Measurements from ENCODE around the gene PCCA. TPM values are rescaled to one million over a fixed set of nuclear protein-coding genes. Genes with fewer than 3 reads are reported as not detected.
A peak's percentile ranks its signal among the peaks of the same experiment; 100 is the strongest.

Gene PCCA
- total and polyA plus RNA-seq, 2 of the 13 experiments (the other 11 are each of a cell fraction or from before 2014, with no cell fraction given): 15.0 to 32.2 TPM

DNA sequence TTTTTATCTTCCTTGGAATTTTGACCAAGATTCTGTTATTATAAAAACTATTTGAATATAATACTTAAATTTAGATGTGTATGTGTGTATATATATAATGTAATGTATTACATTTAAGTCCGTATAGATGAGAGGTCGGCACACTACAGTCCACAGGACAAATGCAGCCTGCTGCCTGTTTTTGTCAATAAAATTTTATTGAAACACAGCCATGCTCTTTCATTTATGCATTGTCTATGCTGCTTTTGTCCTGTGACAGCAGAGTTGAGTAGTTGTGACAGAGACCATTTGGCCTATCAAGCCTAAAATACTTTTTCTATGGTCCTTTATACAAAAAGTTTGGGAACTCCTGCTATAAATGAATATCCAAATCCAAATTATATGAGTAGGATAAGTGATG is 69.7 kb downstream of the PCCA start (continued):
- no peak for TF ChIP-seq ZNF550 (CRISPR knock-in tag; IDR thresholded peaks at IDR 0.05; ENCODE audit: borderline replicate concordance)

DNA sequence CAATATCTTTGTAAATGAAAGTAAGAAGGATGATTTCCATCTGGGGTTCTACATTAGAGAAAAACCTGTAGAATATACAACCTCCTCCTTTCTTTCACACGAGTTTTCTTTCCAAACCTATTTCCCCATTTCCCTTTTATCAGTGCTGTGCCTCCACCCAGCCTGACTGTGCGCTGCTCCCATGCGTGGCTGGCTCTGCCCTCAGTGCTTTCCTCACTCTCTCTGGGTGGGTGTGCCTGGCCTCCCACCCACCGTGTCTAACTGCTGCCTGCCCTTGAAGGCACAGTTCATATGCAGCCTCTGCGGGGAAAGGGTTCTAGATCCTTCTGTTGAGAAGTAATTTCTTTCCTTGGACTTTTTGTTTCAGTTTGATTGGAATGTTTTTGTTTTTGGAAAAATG is 70.7 kb downstream of the PCCA start:
- no peak for FAIRE-seq
- in situ Hi-C loops (cut with HindIII; ENCODE audit: extremely low pct_ligation_motif_present, low pct_unique_long_range_greater_than_20kb): no loop called here
- no peak overlapping the region for H3K4me2 ChIP-seq (ENCODE audit: low read depth, low read length)

DNA sequence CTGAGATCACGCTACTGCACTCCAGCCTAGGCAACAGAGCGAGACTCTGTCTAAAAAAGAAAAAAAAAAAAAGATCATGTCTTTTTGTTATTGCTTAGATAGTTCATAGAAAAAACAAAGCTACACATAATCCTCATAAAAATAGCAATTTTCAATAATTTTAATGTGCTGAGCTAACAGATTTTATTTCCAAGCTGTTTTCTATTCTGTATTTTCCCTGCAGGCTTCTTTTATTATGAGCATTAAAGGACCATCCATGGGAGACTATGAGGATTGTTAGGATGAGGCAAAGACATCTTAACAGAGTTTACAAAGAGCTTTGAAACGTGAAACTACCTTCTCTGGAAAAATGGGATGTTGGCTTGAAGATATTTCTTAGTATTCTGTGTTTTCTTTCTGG is 71.6 kb downstream of the PCCA start:
- H3K79me2 ChIP-seq (ENCODE audit: insufficient read depth, low read length): no peaks in the 10 kb centered on the region
- H3K27ac ChIP-seq (ENCODE audit: extremely low read length, insufficient read depth, low read length): no peak overlapping the region
- H3K4me3 ChIP-seq (replicated peaks in 1 of 3; ENCODE audit: insufficient read depth in 1 of 3, low read depth in 2 of 3, low read length in 3 of 3): no peak overlapping the region
- TF ChIP-seq MAFF (IDR thresholded peaks at IDR 0.05; ENCODE audit: low read depth, low read length) (peak; percentile 28; the same call in 1 of the 2 replicates), MAFK (conservative IDR thresholded peaks at IDR 0.05 in 1 of 2, IDR thresholded peaks at IDR 0.05 in 1 of 2; ENCODE audit: low read length in 2 of 2) (peak; percentile 9 to 54; a peak in 2 of 4 replicates), SNAPC2 (CRISPR knock-in tag; IDR thresholded peaks at IDR 0.05) (no peak)
- DNase-seq (ENCODE audit: low spot score) (no peak), ATAC-seq (no peak), FAIRE-seq (no peak)
- 90% methylated on average over 3 of the region's 3 CpGs for WGBS (ENCODE audit: low lambda C conversion rate)
- H3K4me1 ChIP-seq (ENCODE audit: insufficient read depth, low read length): peaks cover 7% of the 10 kb centered on the region
- H3K9me3 ChIP-seq (ENCODE audit: low read length): no peaks in the 10 kb centered on the region
- no peaks in the 10 kb centered on the region for H3K27me3 ChIP-seq (ENCODE audit: control insufficient read depth in 1 of 2, insufficient read depth in 2 of 2, low read length in 2 of 2)
- no peak overlapping the region for H2AFZ ChIP-seq (ENCODE audit: low read length)
- ChIA-PET CTCF (ENCODE audit: low intra/inter-chr PET ratio, low total read pairs) (interaction anchor here (1.1 kb wide), 1 partner anchor 75 kb away, joined by 3 read pairs; no protein-coding TSS in a partner anchor), POLR2A (no interaction called here)
- H3K4me2 ChIP-seq (ENCODE audit: low read depth, low read length): no peak overlapping the region
- in situ Hi-C loops (cut with HindIII; ENCODE audit: extremely low pct_ligation_motif_present, low pct_unique_long_range_greater_than_20kb): no loop called here
- intact Hi-C loops (cut with micrococcal nuclease; ENCODE audit: unreplicated experiment): no loop called here
- no TSS peak for BruUV-seq (replicated peaks)
- peaks cover 2 to 19% of the 10 kb centered on the region in 2 experiments; a peak in 4 of 5 replicates for H3K36me3 ChIP-seq (replicated peaks in 1 of 2; ENCODE audit: control insufficient read depth in 1 of 2, insufficient read depth in 2 of 2, low read length in 2 of 2)
- no peaks in the 10 kb centered on the region for H4K20me1 ChIP-seq (ENCODE audit: insufficient read depth, low read length)
- no peak overlapping the region for H3K9ac ChIP-seq (ENCODE audit: insufficient read depth, low read depth, low read length)

More for the DNA sequence above, 70.7 kb downstream of the PCCA start:
- BruUV-seq (replicated peaks): no TSS peak
- no peak overlapping the region for H3K9ac ChIP-seq (ENCODE audit: insufficient read depth, low read depth, low read length)
- POLR2A ChIA-PET: no interaction called here
- DNase-seq (ENCODE audit: low spot score) (no peak), ATAC-seq (no peak)
- TF ChIP-seq, protein P1, sequence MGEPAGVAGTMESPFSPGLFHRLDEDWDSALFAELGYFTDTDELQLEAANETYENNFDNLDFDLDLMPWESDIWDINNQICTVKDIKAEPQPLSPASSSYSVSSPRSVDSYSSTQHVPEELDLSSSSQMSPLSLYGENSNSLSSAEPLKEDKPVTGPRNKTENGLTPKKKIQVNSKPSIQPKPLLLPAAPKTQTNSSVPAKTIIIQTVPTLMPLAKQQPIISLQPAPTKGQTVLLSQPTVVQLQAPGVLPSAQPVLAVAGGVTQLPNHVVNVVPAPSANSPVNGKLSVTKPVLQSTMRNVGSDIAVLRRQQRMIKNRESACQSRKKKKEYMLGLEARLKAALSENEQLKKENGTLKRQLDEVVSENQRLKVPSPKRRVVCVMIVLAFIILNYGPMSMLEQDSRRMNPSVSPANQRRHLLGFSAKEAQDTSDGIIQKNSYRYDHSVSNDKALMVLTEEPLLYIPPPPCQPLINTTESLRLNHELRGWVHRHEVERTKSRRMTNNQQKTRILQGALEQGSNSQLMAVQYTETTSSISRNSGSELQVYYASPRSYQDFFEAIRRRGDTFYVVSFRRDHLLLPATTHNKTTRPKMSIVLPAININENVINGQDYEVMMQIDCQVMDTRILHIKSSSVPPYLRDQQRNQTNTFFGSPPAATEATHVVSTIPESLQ (CRISPR knock-in tag; conservative IDR thresholded peaks at IDR 0.05): no peak
- H4K20me1 ChIP-seq (ENCODE audit: insufficient read depth, low read length): no peaks in the 10 kb centered on the region
- peaks cover 7% of the 10 kb centered on the region for H3K4me1 ChIP-seq (ENCODE audit: insufficient read depth, low read length)
- WGBS (ENCODE audit: low lambda C conversion rate): 96% methylated on average over 5 of the region's 5 CpGs
- H3K9me3 ChIP-seq (ENCODE audit: low read length): no peaks in the 10 kb centered on the region
- no peak overlapping the region for H3K27ac ChIP-seq (ENCODE audit: extremely low read length, insufficient read depth, low read length)
- intact Hi-C loops (cut with micrococcal nuclease; ENCODE audit: unreplicated experiment): no loop called here
- CTCF ChIA-PET (ENCODE audit: low intra/inter-chr PET ratio, low total read pairs): no interaction called here
- no peak overlapping the region for H3K4me3 ChIP-seq (replicated peaks in 1 of 3; ENCODE audit: insufficient read depth in 1 of 3, low read depth in 2 of 3, low read length in 3 of 3)
- no peaks in the 10 kb centered on the region for H3K27me3 ChIP-seq (ENCODE audit: control insufficient read depth in 1 of 2, insufficient read depth in 2 of 2, low read length in 2 of 2)
- H3K79me2 ChIP-seq (ENCODE audit: insufficient read depth, low read length): no peaks in the 10 kb centered on the region
- H3K36me3 ChIP-seq (replicated peaks in 1 of 2; ENCODE audit: control insufficient read depth in 1 of 2, insufficient read depth in 2 of 2, low read length in 2 of 2): peaks cover 2 to 22% of the 10 kb centered on the region in 2 experiments
- no peak overlapping the region for H2AFZ ChIP-seq (ENCODE audit: low read length)
